GM10847 (cell line): Measurements from ENCODE around the gene SLC8A3.

ENCODE experiments used
- POLR2A ChIP-seq: IDR thresholded peaks from 2 replicates; pipeline ENCODE4 v1.6.1; 2011; ENCODE audit not compliant: insufficient read length; ENCODE audit errors: extremely low read depth

SLC8A3 gene

DNA sequence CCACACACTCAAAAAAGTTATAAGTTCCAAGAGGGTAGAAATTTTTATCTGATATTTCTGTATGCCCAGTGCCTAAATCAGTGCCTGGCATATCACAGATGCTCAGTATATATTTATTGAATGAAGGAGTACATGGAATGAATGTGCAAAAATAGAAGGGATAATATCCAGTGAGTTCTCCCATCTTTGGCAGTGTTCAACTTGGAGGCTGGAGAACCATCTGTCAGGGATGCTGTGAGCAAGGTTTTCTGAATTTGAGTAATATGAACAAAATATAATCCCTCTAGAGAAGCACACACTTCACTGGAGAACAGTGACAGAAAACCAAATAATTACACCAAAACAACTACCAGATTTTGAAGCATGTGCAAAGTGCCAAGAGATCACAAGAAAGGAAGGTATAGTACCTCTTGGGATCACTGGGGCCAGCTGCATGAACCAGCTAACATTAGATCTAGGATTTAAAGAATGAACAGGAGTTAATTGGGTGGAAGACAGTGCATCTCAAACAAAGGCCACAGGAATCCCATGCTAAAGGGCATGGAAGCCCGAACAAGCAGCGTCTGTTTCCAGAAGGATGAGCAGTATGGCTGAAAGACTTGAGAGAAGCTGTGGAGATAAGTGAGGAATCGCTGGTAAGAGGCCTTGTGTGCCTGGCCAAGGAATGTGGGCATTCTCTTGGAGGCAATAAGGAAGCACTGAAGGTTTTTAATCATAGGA lies 11.5 kb downstream of the SLC8A3 start:
- TF ChIP-seq POLR2A: no peak

DNA sequence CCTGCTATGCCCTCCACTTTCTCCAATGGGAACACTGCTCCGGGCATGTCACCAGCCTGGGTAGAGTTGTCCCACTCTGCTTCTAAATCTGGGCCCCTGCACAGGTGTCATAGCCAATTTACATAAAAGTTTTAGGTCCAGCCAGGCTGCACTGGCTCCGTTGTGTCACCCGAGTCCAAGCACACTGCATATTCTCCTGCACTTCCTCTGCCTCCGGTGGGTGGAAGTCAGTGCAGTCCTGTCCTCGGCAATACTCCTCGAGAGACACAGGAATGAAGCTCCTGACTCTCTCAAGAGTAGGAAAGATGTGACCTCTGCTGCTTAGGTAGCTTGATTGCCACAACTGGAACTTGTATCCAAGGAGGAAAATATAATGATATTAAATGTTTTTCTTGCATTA lies 15.2 kb downstream of the SLC8A3 start:
- TF ChIP-seq POLR2A: no peak

DNA sequence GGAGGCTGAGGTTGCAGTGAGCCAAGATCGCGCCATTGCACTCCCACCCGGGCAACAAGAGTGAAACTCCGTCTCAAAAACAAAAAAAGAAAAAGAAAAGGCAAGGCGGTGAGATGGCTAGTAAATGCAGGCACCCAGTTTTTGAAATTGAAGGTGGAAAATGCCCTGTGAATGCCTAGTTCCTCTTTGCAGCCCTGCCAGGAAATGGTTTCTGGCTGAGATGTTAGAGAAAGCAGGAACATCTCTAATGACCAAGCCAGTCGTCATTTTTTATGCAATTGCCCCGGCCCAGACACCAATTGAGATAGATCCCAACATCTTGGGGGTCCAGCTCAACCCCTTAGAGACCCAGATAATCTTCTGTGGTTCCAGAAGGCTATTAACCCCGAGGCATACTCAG lies 17.0 kb downstream of the SLC8A3 start:
- TF ChIP-seq POLR2A: no peak

GRCh38 chr14:70170976-70171375 lies 17.8 kb downstream of the SLC8A3 start:
- no peak for TF ChIP-seq POLR2A

DNA sequence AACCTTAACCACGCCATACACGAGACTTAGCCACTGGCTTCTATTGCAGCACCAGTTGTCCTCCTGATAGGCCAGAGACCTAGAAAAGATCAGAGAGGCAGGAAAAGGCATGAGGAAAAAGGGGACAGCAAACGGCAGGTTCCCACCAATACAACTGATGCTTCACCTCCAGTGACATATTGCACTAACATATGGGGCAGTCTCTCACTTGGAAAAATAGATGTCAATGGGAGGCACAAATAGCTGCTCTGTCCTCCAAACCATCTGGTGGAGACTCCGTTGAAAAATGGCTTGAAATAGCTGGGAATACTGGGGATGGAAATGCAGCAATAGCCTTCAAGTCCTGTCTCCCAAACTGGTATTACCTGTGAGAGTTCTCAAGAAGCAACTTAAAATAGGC lies 20.3 kb downstream of the SLC8A3 start:
- no peak for TF ChIP-seq POLR2A

GRCh38 chr14:70166530-70167203 lies 22.1 kb downstream of the SLC8A3 start:
- TF ChIP-seq POLR2A: no peak

DNA sequence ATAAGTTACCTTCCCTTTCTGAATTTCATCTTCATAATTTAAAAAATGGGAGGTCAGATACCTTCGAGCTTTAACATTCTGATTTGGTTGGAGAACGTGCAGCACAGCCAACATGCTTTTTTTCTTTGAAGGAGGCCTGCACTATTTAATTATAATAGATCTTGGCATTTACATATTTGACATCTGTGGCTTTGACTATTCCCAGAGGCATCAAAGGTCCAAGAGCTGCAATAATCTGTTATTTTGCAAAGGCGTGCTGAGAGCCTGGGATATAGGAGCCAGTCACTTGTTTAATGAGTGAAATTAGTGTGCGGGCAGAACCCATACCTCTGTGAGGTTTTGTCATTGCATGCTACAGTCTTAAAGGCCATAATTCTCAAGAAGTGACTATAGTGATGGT lies 26.4 kb downstream of the SLC8A3 start:
- TF ChIP-seq POLR2A: no peak

DNA sequence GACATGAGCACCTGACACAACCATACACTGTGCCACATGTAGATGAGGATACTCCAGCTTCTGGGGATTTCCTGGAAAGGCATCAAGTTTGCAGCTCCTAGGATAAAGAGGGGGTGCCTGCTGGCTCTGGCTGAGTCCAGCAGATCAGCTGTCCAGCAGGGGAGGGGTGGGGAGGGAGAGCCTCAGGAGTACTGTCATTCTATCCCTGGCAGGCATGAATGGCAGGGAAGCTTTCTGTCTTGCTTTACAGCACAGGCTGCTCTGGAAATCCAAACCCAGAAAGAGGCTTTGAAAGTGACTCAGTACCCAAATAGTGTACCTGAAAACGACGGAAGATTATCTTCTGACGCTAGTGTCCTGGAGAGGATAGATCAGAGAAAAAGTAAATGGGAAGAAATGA lies 32.2 kb downstream of the SLC8A3 start:
- no peak for TF ChIP-seq POLR2A

DNA sequence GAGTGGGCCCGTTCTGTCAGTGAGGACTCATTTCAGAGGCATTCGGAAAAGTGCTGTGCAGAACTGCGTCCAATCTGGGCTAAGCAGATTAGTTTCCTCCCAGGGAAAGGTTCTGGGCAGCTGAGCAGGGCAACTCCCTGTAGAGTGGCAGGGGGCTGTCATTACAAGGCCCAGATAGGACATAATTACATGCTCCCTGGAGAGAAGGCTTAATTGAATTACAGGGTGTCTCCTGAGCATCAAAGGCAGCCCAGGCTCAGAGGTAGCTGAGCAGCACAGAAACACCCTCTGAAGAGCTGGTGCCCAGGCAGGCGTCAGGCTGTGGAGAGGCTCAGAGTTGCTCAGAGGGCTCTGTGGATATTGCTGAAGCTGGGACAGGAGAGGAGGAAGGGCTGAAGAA lies 36.0 kb downstream of the SLC8A3 start:
- no peak for TF ChIP-seq POLR2A

- no peak for TF ChIP-seq POLR2A
Observed at GRCh38 chr14:70152081-70152480, 36.7 kb downstream of the SLC8A3 start.

DNA sequence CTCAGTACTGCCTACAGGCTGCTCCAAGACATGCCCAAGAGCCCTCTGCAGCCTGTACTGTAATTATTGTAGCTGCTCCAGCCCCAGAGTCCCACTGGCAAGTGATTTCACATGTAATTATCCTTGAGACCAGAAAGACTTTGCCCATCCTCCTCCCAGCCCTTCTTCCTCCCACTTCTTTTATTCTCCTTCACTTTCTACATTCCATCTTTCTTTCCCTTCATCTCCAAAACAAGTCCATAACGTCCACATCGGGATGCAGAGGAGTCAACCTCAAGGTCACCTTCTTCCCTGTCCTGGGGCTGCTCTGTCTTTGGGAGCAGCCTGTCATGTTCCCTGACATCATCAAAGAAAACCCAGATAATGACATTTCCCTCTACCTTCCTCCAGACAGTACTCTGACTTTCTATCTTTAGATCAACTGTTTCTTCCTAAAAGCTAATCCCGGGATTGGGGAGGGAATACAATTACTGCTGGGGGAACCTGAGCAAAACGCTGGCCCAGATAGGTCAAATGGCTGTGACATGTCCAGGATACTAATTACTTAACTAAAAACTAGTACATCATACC lies 39.1 kb downstream of the SLC8A3 start:
- TF ChIP-seq POLR2A: no peak

- TF ChIP-seq POLR2A: no peak
Observed at GRCh38 chr14:70148911-70149595, 39.7 kb downstream of the SLC8A3 start.

DNA sequence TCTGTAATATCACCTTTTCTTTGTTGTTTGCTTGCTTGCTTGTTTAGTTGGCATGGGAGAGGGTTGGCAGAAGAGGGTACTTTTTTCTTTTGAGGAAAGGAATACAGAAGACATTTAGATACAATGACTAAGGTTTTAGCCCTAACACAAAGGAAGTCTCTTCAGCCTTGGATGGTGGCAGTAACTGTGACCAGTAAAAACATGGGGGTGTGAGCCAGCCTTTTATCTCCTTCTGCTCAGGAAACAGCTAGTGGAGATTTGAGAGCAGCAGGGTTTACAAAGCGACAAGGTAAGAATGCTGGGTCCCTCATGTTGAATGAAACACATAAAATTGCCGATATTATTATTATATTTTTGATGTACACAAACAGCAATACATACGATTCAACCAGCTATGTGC lies 40.4 kb downstream of the SLC8A3 start:
- no peak for TF ChIP-seq POLR2A

DNA sequence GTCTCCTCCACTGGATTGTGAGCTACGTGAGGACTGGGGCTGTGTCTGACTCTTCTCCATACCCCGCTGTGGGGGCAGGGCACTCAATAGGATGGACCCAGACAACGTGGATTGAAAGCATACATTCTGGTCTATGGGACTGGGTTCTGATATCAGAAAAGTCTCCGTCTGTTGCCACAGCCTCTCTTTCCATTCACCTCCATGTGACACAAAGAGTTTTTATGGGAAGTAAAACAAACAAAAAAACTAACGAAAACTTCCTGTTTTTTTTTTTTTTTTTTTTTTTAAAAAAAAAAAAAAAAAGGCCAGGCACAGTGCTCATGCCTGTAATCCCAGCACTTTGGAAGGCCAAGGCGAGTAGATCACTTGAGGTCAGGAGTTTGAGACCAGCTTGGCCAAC lies 44.7 kb downstream of the SLC8A3 start:
- TF ChIP-seq POLR2A: no peak

DNA sequence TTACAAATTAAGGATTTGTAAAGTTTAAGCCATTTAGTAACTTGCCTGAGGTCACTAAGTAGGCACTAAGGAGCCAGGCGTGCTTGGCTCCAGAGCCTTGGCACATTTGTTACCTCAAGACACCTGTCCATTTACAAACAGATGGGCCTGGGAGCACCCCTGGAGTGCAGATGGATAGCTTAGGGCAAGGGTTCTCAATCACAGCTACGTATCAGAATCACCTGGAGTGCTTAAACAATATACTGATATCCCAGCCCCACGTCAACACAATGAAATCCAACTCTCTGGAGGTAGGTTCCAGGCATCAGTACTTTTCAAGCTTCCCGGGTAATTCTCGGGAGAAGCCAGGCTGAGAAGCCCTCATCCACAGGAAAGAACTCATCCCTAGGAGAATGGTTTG lies 45.4 kb downstream of the SLC8A3 start:
- no peak for TF ChIP-seq POLR2A

- TF ChIP-seq POLR2A: no peak
Observed at GRCh38 chr14:70140614-70141013, 48.1 kb downstream of the SLC8A3 start.
